ENCODE measurements around the gene GPR107. TPM values are rescaled to one million over a fixed set of nuclear protein-coding genes. Genes with fewer than 3 reads are reported as not detected.

GPR107 gene
- total and polyA plus RNA-seq, 2 experiments from 2014 or later: 10.6 to 25.6 TPM

- Histone ChIP-seq H4K20me1 (ENCODE audit: insufficient read depth, poor library complexity, severe bottlenecking) (no peaks in the 10 kb centered on the region), H3K4me1 (ENCODE audit: insufficient read depth) (peaks cover 10% of the 10 kb centered on the region), H3K4me2 (no peak overlapping the region), H3K36me3 (replicated peaks; ENCODE audit: insufficient read depth, low read depth) (no peaks in the 10 kb centered on the region), H3K27ac (no peak overlapping the region), H2AFZ (no peak overlapping the region), H3K27me3 (no peaks in the 10 kb centered on the region), H3K9me2 (replicated peaks; ENCODE audit: insufficient read depth) (no peaks in the 10 kb centered on the region), H3K79me2 (peaks cover 54% of the 10 kb centered on the region), H3K4me3 (no peak overlapping the region), H3K9me3 (ENCODE audit: low read depth) (no peaks in the 10 kb centered on the region)
- TF ChIP-seq CTCF (IDR thresholded peaks at IDR 0.05; ENCODE audit: poor library complexity) (no peak), EZH2 (IDR thresholded peaks at IDR 0.05; ENCODE audit: borderline replicate concordance) (no peak), EZH2phosphoT487 (IDR thresholded peaks at IDR 0.05; ENCODE audit: low read depth, severe bottlenecking, unreplicated experiment) (no peak)
- DNase-seq (ENCODE audit: low spot score): no peak
- WGBS (ENCODE audit: low lambda C conversion rate, missing lambda C conversion rate): 92% methylated on average over 20 of the region's 20 CpGs
These were observed 124.4 kb downstream of the GPR107 start for GRCh38 chr9:130177898-130178805.

- no peak for TF ChIP-seq EZH2 (IDR thresholded peaks at IDR 0.05; ENCODE audit: borderline replicate concordance)
- TF ChIP-seq EZH2phosphoT487 (IDR thresholded peaks at IDR 0.05; ENCODE audit: low read depth, severe bottlenecking, unreplicated experiment): no peak
- TF ChIP-seq CTCF (IDR thresholded peaks at IDR 0.05; ENCODE audit: poor library complexity): no peak
- Histone ChIP-seq H3K79me2 (peaks cover 47% of the 10 kb centered on the region), H3K36me3 (replicated peaks; ENCODE audit: insufficient read depth, low read depth) (no peaks in the 10 kb centered on the region), H3K4me2 (no peak overlapping the region), H4K20me1 (ENCODE audit: insufficient read depth, poor library complexity, severe bottlenecking) (no peaks in the 10 kb centered on the region), H2AFZ (no peak overlapping the region), H3K27me3 (no peaks in the 10 kb centered on the region), H3K4me3 (no peak overlapping the region), H3K9me2 (replicated peaks; ENCODE audit: insufficient read depth) (no peaks in the 10 kb centered on the region), H3K27ac (no peak overlapping the region), H3K4me1 (ENCODE audit: insufficient read depth) (peaks cover 13% of the 10 kb centered on the region), H3K9me3 (ENCODE audit: low read depth) (no peaks in the 10 kb centered on the region)
- WGBS (ENCODE audit: low lambda C conversion rate, missing lambda C conversion rate): 61% methylated on average over 2 of the region's 2 CpGs
- DNase-seq (ENCODE audit: low spot score): no peak
These were observed 125.7 kb downstream of the GPR107 start for GRCh38 chr9:130179331-130179907.

- H3K27ac ChIP-seq: no peak overlapping the region
- WGBS (ENCODE audit: low lambda C conversion rate, missing lambda C conversion rate): 94% methylated on average over 12 of the region's 12 CpGs
- no peak overlapping the region for H3K4me2 ChIP-seq
- H3K36me3 ChIP-seq (replicated peaks; ENCODE audit: insufficient read depth, low read depth): no peaks in the 10 kb centered on the region
- H3K4me3 ChIP-seq: no peak overlapping the region
- peaks cover 50% of the 10 kb centered on the region for H3K79me2 ChIP-seq
- DNase-seq (ENCODE audit: low spot score): no peak
- H3K9me2 ChIP-seq (replicated peaks; ENCODE audit: insufficient read depth): no peaks in the 10 kb centered on the region
- peaks cover 16% of the 10 kb centered on the region for H3K4me1 ChIP-seq (ENCODE audit: insufficient read depth)
- TF ChIP-seq CTCF (IDR thresholded peaks at IDR 0.05; ENCODE audit: poor library complexity) (no peak), EZH2phosphoT487 (IDR thresholded peaks at IDR 0.05; ENCODE audit: low read depth, severe bottlenecking, unreplicated experiment) (no peak), EZH2 (IDR thresholded peaks at IDR 0.05; ENCODE audit: borderline replicate concordance) (no peak)
- no peaks in the 10 kb centered on the region for H3K9me3 ChIP-seq (ENCODE audit: low read depth)
- no peaks in the 10 kb centered on the region for H4K20me1 ChIP-seq (ENCODE audit: insufficient read depth, poor library complexity, severe bottlenecking)
- no peak overlapping the region for H2AFZ ChIP-seq
- H3K27me3 ChIP-seq: no peaks in the 10 kb centered on the region
These were observed 126.8 kb downstream of the GPR107 start for GRCh38 chr9:130180516-130180915.

Measured in hepatocyte (in vitro differentiated cells).